GM23338 (cell line): ENCODE measurements around the gene CDC42BPA. TPM values are rescaled to one million over a fixed set of nuclear protein-coding genes. Genes with fewer than 3 reads are reported as not detected.

ENCODE experiments used
- ATAC-seq: fragments of 200-7000 bp; cut with Tn5 transposase; 3 replicates; pipeline ENCODE4 v1.9.1; 2020
- DNase-seq: peaks from one replicate; pipeline ENCODE4 v3.0.0-alpha.2; 2015; ENCODE audit warnings: low spot score
- H2AFZ ChIP-seq: fragments of 200-600 bp; sonication (generic); 2 replicates; pipeline ENCODE4 v1.8.0; 2016; ENCODE audit warnings: antibody characterized with exemption, mild to moderate bottlenecking, moderate library complexity
- H3F3A ChIP-seq: fragments of 200-600 bp; sonication (generic); replicated peaks from 2 replicates; pipeline ENCODE4 v1.8.0; 2017; ENCODE audit warnings: antibody characterized with exemption, mixed run types, low read depth
- H3K27ac ChIP-seq: fragments of 200-600 bp; sonication (generic); 2 replicates; pipeline ENCODE4 v1.6.1; 2016; ENCODE audit warnings: low read depth
- H3K27me3 ChIP-seq: fragments of 200-600 bp; sonication (generic); 2 replicates; pipeline ENCODE4 v1.8.0; 2016; ENCODE audit warnings: mild to moderate bottlenecking, mixed run types, moderate library complexity; ENCODE audit not compliant: insufficient read depth
- H3K36me3 ChIP-seq: fragments of 200-600 bp; sonication (generic); 2 replicates; pipeline ENCODE4 v1.8.0; 2016; ENCODE audit warnings: mild to moderate bottlenecking; ENCODE audit not compliant: insufficient read depth
- H3K4me1 ChIP-seq: fragments of 200-600 bp; sonication (generic); 2 replicates; pipeline ENCODE4 v1.8.0; 2016; ENCODE audit warnings: mild to moderate bottlenecking, moderate library complexity; ENCODE audit not compliant: insufficient read depth
- H3K4me2 ChIP-seq: fragments of 200-600 bp; sonication (generic); 2 replicates; pipeline ENCODE4 v1.7.1; 2017; ENCODE audit warnings: mixed run types
- H3K4me3 ChIP-seq: fragments of 200-600 bp; sonication (generic); 2 replicates; pipeline ENCODE4 v1.6.1; 2016; ENCODE audit warnings: mixed run types
- H3K79me2 ChIP-seq: fragments of 200-600 bp; sonication (generic); replicated peaks from 2 replicates; pipeline ENCODE4 v1.8.0; 2017; ENCODE audit warnings: mild to moderate bottlenecking; ENCODE audit not compliant: insufficient read depth
- H3K9me2 ChIP-seq: fragments of 200-600 bp; sonication (generic); 2 replicates; pipeline ENCODE4 v1.8.0; 2017; ENCODE audit not compliant: insufficient read depth
- H4K20me1 ChIP-seq: fragments of 200-600 bp; sonication (generic); replicated peaks from 2 replicates; pipeline ENCODE4 v1.8.0; 2017; ENCODE audit warnings: mild to moderate bottlenecking; ENCODE audit not compliant: insufficient read depth
- H3K27ac Mint-ChIP-seq: 2 replicates; pipeline ENCODE4 v1.8.0; 2020; ENCODE audit warnings: inconsistent platforms, mild to moderate bottlenecking, moderate library complexity, mixed read lengths
- H3K27me3 Mint-ChIP-seq: 3 replicates; pipeline ENCODE4 v1.8.0; 2022; ENCODE audit warnings: low read depth, mild to moderate bottlenecking, moderate library complexity, mixed read lengths, inconsistent platforms; ENCODE audit not compliant: insufficient read depth, poor library complexity
- H3K36me3 Mint-ChIP-seq: 3 replicates; pipeline ENCODE4 v1.8.0; 2021; ENCODE audit warnings: low read depth, mild to moderate bottlenecking, inconsistent platforms, moderate library complexity, mixed read lengths
- H3K4me1 Mint-ChIP-seq: 3 replicates; pipeline ENCODE4 v1.8.0; 2020; ENCODE audit warnings: mild to moderate bottlenecking, inconsistent platforms, mixed read lengths
- H3K4me3 Mint-ChIP-seq: 3 replicates; pipeline ENCODE4 v1.8.0; 2021; ENCODE audit warnings: moderate library complexity, mild to moderate bottlenecking, inconsistent platforms, mixed read lengths
- H3K9me3 Mint-ChIP-seq: 3 replicates; pipeline ENCODE4 v1.8.0; 2020; ENCODE audit warnings: moderate library complexity, mild to moderate bottlenecking, inconsistent platforms, mixed read lengths
- CREB1 ChIP-seq: fragments of 250-450 bp; sonication (Bioruptor Pico); IDR thresholded peaks from 2 replicates; pipeline ENCODE4 v1.5.0; 2020; ENCODE audit warnings: low read depth, mild to moderate bottlenecking, moderate library complexity
- NANOG ChIP-seq: IDR thresholded peaks from 2 replicates; pipeline ENCODE4 v1.6.1; 2016; ENCODE audit warnings: antibody characterized with exemption, borderline replicate concordance
- POLR2AphosphoS5 ChIP-seq: IDR thresholded peaks from 2 replicates; pipeline ENCODE4 v1.6.1; 2016; ENCODE audit warnings: antibody characterized with exemption, low read depth
- STAT1 ChIP-seq: IDR thresholded peaks from one replicate; pipeline ENCODE4 v1.6.1; 2016; ENCODE audit warnings: antibody characterized with exemption; ENCODE audit not compliant: unreplicated experiment
- ZNF114 ChIP-seq: fragments of 250-450 bp; sonication (Bioruptor Pico); IDR thresholded peaks from 2 replicates; pipeline ENCODE4 v1.5.0; 2020; ENCODE audit warnings: mild to moderate bottlenecking, moderate library complexity
- ZNF331 ChIP-seq: fragments of 250-450 bp; sonication (Bioruptor Pico); IDR thresholded peaks from 2 replicates; pipeline ENCODE4 v1.5.0; 2020; ENCODE audit warnings: low read depth, mild to moderate bottlenecking, moderate library complexity
- polyA plus RNA-seq: library from polyadenylated mRNA; unstranded; fragments of >200 nt; fragmentation: Nextera tagmentation; extraction: Ambion mirVana; gene quantifications from 2 replicates; pipeline ENCODE4 v1.2.1, GENCODE V29; 2016
- total RNA-seq: library from RNA; depleted of rRNA; stranded (reverse); fragments of >200 nt; shearing (Covaris generic); gene quantifications from 2 replicates; pipeline ENCODE4 v1.2.3, GENCODE V29; 2014
- TF ChIP-seq, protein P1 (sequence below): IDR thresholded peaks from one replicate; pipeline ENCODE4 v1.6.1; 2018; ENCODE audit warnings: antibody characterized with exemption; ENCODE audit not compliant: unreplicated experiment
- TF ChIP-seq, protein P2 (sequence below), 2 experiments: fragments of 200-600 bp in 1 of 2; sonication (generic) in 1 of 2; conservative IDR thresholded peaks; 2 replicates each; pipeline versions ENCODE4 v1.5.1 to v1.6.1; 2016 to 2017; ENCODE audit warnings: antibody characterized with exemption in 2 of 2, low read depth in 2 of 2, mild to moderate bottlenecking in 2 of 2, moderate library complexity in 1 of 2
- TF ChIP-seq, protein P3 (sequence below): IDR thresholded peaks from 2 replicates; pipeline ENCODE4 v1.6.1; 2016; ENCODE audit warnings: antibody characterized with exemption

Gene CDC42BPA
- total and polyA plus RNA-seq, 2 experiments from 2014 or later, result 17.7 to 40.1 TPM

DNA sequence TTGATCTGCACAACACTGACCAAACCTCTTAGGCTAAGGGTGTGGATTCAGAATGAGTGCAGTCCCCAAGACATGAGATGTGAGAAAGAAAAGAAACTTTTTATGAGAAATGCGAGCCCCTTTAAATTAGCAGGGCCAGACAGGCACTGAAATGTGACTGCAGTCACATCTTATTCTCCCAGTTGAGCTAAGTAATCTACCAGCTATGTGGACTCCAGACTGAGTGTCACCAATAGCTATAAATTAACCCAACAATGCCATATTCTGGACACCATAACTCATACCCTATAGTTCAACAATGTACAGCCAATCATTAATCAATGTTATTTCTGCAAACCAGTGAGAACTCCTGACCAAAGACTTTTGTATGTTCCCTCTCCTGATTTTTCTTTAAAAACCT lies 225.0 kb downstream of the CDC42BPA start (continued):
- TF ChIP-seq, protein P1, sequence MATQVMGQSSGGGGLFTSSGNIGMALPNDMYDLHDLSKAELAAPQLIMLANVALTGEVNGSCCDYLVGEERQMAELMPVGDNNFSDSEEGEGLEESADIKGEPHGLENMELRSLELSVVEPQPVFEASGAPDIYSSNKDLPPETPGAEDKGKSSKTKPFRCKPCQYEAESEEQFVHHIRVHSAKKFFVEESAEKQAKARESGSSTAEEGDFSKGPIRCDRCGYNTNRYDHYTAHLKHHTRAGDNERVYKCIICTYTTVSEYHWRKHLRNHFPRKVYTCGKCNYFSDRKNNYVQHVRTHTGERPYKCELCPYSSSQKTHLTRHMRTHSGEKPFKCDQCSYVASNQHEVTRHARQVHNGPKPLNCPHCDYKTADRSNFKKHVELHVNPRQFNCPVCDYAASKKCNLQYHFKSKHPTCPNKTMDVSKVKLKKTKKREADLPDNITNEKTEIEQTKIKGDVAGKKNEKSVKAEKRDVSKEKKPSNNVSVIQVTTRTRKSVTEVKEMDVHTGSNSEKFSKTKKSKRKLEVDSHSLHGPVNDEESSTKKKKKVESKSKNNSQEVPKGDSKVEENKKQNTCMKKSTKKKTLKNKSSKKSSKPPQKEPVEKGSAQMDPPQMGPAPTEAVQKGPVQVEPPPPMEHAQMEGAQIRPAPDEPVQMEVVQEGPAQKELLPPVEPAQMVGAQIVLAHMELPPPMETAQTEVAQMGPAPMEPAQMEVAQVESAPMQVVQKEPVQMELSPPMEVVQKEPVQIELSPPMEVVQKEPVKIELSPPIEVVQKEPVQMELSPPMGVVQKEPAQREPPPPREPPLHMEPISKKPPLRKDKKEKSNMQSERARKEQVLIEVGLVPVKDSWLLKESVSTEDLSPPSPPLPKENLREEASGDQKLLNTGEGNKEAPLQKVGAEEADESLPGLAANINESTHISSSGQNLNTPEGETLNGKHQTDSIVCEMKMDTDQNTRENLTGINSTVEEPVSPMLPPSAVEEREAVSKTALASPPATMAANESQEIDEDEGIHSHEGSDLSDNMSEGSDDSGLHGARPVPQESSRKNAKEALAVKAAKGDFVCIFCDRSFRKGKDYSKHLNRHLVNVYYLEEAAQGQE, result no peak

DNA sequence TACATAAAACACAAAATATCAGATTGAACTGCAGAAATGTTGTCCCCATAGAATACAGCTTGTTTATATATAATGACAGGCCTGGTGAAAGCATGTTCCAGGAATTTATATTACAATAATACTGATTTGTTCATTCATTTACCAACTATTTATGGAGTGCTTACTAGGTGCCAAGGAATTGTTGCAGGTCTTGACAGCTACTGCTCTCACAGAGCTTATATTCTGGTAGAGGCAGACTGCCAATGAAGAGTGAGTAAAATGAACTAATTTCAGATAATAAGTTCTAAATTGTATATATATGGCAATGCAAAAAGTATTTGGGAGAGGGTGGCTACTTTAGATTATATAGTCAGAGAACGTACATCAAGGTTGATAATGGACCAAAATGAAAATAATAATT lies 226.2 kb downstream of the CDC42BPA start:
- no peaks in the 10 kb centered on the region for H3F3A ChIP-seq
- H3K27ac ChIP-seq, result no peak overlapping the region
- no peaks in the 10 kb centered on the region for H3K79me2 ChIP-seq
- H4K20me1 ChIP-seq, result no peaks in the 10 kb centered on the region
- no peak overlapping the region for H3K4me3 ChIP-seq
- TF ChIP-seq ZNF114 (CRISPR knock-in tag) (no peak), POLR2AphosphoS5 (no peak)
- Mint-ChIP-seq H3K9me3 (no peaks in the 10 kb centered on the region), H3K4me3 (no peak overlapping the region), H3K36me3 (peaks cover 18% of the 10 kb centered on the region; the same call in 2 of the 3 replicates), H3K27me3 (peaks cover 2% of the 10 kb centered on the region), H3K4me1 (peaks cover 19% of the 10 kb centered on the region), H3K27ac (no peak overlapping the region)
- DNase-seq, result no peak
- no peaks in the 10 kb centered on the region for H3K9me2 ChIP-seq
- H3K4me2 ChIP-seq, result no peak overlapping the region
- H3K36me3 ChIP-seq, result no peaks in the 10 kb centered on the region
- H3K4me1 ChIP-seq, result peaks cover 3% of the 10 kb centered on the region; the same call in 1 of the 2 replicates
- ATAC-seq, result no peak
- H3K27me3 ChIP-seq, result no peaks in the 10 kb centered on the region
- H2AFZ ChIP-seq, result no peak overlapping the region

DNA sequence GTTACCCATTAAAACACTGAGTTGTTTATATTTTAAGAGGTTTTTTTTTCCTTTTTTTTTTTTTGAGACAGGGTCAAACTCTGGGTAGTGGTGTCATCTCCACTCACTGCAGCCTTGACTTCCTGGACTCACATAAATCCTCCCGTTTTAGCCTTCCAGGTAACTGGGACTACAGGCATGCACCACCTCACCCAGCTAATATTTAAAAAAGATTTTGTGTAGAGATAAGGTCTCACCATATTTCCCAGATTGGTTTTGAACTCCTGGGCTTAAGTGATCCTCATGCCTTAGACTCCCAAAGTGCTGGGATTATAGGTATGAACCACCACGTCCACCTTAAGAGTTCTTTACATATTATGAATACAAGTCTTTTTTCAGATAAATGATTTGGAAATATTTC lies 231.7 kb downstream of the CDC42BPA start:
- H3K4me3 ChIP-seq, result no peak overlapping the region
- H3K36me3 ChIP-seq, result no peaks in the 10 kb centered on the region
- peaks cover 5% of the 10 kb centered on the region for H3K27me3 Mint-ChIP-seq
- no peaks in the 10 kb centered on the region for H3K79me2 ChIP-seq
- H3K36me3 Mint-ChIP-seq, result peaks cover 54% of the 10 kb centered on the region
- ATAC-seq, result no peak
- H3K9me2 ChIP-seq, result no peaks in the 10 kb centered on the region
- no peaks in the 10 kb centered on the region for H3F3A ChIP-seq
- H3K9me3 Mint-ChIP-seq, result peaks cover 14% of the 10 kb centered on the region; the same call in 2 of the 3 replicates
- no peak for DNase-seq
- no peak overlapping the region for H2AFZ ChIP-seq
- no peaks in the 10 kb centered on the region for H3K27me3 ChIP-seq
- H3K4me1 Mint-ChIP-seq, result peaks cover 7% of the 10 kb centered on the region
- H3K4me1 ChIP-seq, result no peaks in the 10 kb centered on the region
- no peak overlapping the region for H3K27ac Mint-ChIP-seq
- H4K20me1 ChIP-seq, result no peaks in the 10 kb centered on the region
- H3K27ac ChIP-seq, result no peak overlapping the region
- no peak overlapping the region for H3K4me3 Mint-ChIP-seq
- H3K4me2 ChIP-seq, result no peak overlapping the region
- no peak for TF ChIP-seq NANOG
- TF ChIP-seq POLR2AphosphoS5, result no peak
- no peak for TF ChIP-seq STAT1
- TF ChIP-seq, protein P1, result no peak
- no peak for TF ChIP-seq CREB1 (CRISPR knock-in tag)
- TF ChIP-seq, protein P2, sequence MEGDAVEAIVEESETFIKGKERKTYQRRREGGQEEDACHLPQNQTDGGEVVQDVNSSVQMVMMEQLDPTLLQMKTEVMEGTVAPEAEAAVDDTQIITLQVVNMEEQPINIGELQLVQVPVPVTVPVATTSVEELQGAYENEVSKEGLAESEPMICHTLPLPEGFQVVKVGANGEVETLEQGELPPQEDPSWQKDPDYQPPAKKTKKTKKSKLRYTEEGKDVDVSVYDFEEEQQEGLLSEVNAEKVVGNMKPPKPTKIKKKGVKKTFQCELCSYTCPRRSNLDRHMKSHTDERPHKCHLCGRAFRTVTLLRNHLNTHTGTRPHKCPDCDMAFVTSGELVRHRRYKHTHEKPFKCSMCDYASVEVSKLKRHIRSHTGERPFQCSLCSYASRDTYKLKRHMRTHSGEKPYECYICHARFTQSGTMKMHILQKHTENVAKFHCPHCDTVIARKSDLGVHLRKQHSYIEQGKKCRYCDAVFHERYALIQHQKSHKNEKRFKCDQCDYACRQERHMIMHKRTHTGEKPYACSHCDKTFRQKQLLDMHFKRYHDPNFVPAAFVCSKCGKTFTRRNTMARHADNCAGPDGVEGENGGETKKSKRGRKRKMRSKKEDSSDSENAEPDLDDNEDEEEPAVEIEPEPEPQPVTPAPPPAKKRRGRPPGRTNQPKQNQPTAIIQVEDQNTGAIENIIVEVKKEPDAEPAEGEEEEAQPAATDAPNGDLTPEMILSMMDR (conservative IDR thresholded peaks at IDR 0.05; ENCODE audit: low read depth in 2 of 2), result no peak
- TF ChIP-seq ZNF331 (CRISPR knock-in tag), result no peak
- TF ChIP-seq, protein P3, sequence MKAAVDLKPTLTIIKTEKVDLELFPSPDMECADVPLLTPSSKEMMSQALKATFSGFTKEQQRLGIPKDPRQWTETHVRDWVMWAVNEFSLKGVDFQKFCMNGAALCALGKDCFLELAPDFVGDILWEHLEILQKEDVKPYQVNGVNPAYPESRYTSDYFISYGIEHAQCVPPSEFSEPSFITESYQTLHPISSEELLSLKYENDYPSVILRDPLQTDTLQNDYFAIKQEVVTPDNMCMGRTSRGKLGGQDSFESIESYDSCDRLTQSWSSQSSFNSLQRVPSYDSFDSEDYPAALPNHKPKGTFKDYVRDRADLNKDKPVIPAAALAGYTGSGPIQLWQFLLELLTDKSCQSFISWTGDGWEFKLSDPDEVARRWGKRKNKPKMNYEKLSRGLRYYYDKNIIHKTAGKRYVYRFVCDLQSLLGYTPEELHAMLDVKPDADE, result no peak
